WTC11 (cell line): Measurements from ENCODE around the gene FOXP1. TPM values are rescaled to one million over a fixed set of nuclear protein-coding genes. Genes with fewer than 3 reads are reported as not detected.

ENCODE experiments used
- ATAC-seq: fragments of 200-7000 bp; cut with Tn5 transposase; 2 replicates; pipeline ENCODE4 v1.10.0; 2021; ENCODE audit warnings: mild to moderate bottlenecking, moderate library complexity
- CTCF ChIA-PET: fragments of 300-600 bp; sonication (Branson Sonifier 250); formaldehyde crosslinking; loops from one replicate; lab custom pipeline; 2021; ENCODE audit warnings: antibody characterized with exemption; lab: Charles Lee
- POLR2A ChIA-PET: fragments of 350-600 bp; sonication (Branson Sonifier 250); formaldehyde crosslinking; loops from one replicate; lab custom pipeline; 2021; ENCODE audit warnings: antibody characterized with exemption; lab: Charles Lee
- DNase-seq: peaks from one replicate; pipeline ENCODE4 v3.0.0; 2021; ENCODE audit warnings: low spot score
- H3K27ac Mint-ChIP-seq: 2 replicates; pipeline ENCODE4 v1.8.0; 2021; ENCODE audit warnings: mixed read lengths
- H3K27me3 Mint-ChIP-seq: 2 replicates; pipeline ENCODE4 v1.8.0; 2021; ENCODE audit warnings: low read depth, mild to moderate bottlenecking, moderate library complexity, mixed read lengths
- H3K36me3 Mint-ChIP-seq: 2 replicates; pipeline ENCODE4 v1.8.0; 2021; ENCODE audit warnings: mixed read lengths
- H3K4me1 Mint-ChIP-seq: 2 replicates; pipeline ENCODE4 v1.8.0; 2022; ENCODE audit warnings: mixed read lengths
- H3K4me3 Mint-ChIP-seq: 2 replicates; pipeline ENCODE4 v1.8.0; 2021; ENCODE audit warnings: mild to moderate bottlenecking, moderate library complexity, mixed read lengths
- H3K9me3 Mint-ChIP-seq: 2 replicates; pipeline ENCODE4 v1.8.0; 2021; ENCODE audit warnings: mixed read lengths
- ATF2 ChIP-seq: sonication (generic); formaldehyde crosslinking; IDR thresholded peaks from 2 replicates; pipeline ENCODE4 v1.8.1; 2022; ENCODE audit warnings: low read depth, missing genetic modification reagents, borderline replicate concordance
- E2F1 ChIP-seq: sonication (generic); formaldehyde crosslinking; IDR thresholded peaks from 2 replicates; pipeline ENCODE4 v1.8.0; 2022; ENCODE audit warnings: mild to moderate bottlenecking, missing genetic modification reagents
- E2F4 ChIP-seq: sonication (generic); formaldehyde crosslinking; IDR thresholded peaks from 2 replicates; pipeline ENCODE4 v1.8.1; 2022; ENCODE audit warnings: low read depth, mild to moderate bottlenecking, moderate library complexity, missing genetic modification reagents, borderline replicate concordance
- FOXK1 ChIP-seq: sonication (generic); formaldehyde crosslinking; IDR thresholded peaks from 2 replicates; pipeline ENCODE4 v1.8.0; 2022; ENCODE audit warnings: mild to moderate bottlenecking, moderate library complexity, missing genetic modification reagents
- MXD4 ChIP-seq: fragments of 250-450 bp; sonication (Bioruptor Pico); IDR thresholded peaks from 2 replicates; pipeline ENCODE4 v1.8.0; 2021; ENCODE audit warnings: mild to moderate bottlenecking, moderate library complexity, borderline replicate concordance
- MYBL2 ChIP-seq: sonication (generic); formaldehyde crosslinking; IDR thresholded peaks from 2 replicates; pipeline ENCODE4 v1.8.1; 2023; ENCODE audit warnings: mild to moderate bottlenecking, moderate library complexity, missing genetic modification reagents
- RORB ChIP-seq: fragments of 250-450 bp; sonication (Bioruptor Pico); IDR thresholded peaks from 2 replicates; pipeline ENCODE4 v1.9.0; 2021; ENCODE audit warnings: mild to moderate bottlenecking
- SMAD4 ChIP-seq: sonication (generic); formaldehyde crosslinking; IDR thresholded peaks from 2 replicates; pipeline ENCODE4 v1.8.0; 2022; ENCODE audit warnings: mild to moderate bottlenecking, missing genetic modification reagents
- TEAD1 ChIP-seq: sonication (generic); formaldehyde crosslinking; IDR thresholded peaks from 2 replicates; pipeline ENCODE4 v1.8.0; 2022; ENCODE audit warnings: mild to moderate bottlenecking, missing genetic modification reagents
- ZBTB21 ChIP-seq: sonication (generic); formaldehyde crosslinking; IDR thresholded peaks from 2 replicates; pipeline ENCODE4 v1.8.1; 2023; ENCODE audit warnings: mild to moderate bottlenecking, missing genetic modification reagents, borderline replicate concordance
- ZNF232 ChIP-seq: sonication (generic); formaldehyde crosslinking; IDR thresholded peaks from 2 replicates; pipeline ENCODE4 v1.8.0; 2022; ENCODE audit warnings: mild to moderate bottlenecking, missing genetic modification reagents
- ZNF263 ChIP-seq: sonication (generic); formaldehyde crosslinking; IDR thresholded peaks from 2 replicates; pipeline ENCODE4 v1.8.1; 2022; ENCODE audit warnings: low read depth, mild to moderate bottlenecking, moderate library complexity, missing genetic modification reagents
- ZNF396 ChIP-seq: fragments of 250-450 bp; sonication (Bioruptor Pico); IDR thresholded peaks from 2 replicates; pipeline ENCODE4 v1.8.0; 2021; ENCODE audit warnings: mild to moderate bottlenecking, moderate library complexity, borderline replicate concordance
- ZNF671 ChIP-seq: fragments of 250-450 bp; sonication (Bioruptor Pico); IDR thresholded peaks from 2 replicates; pipeline ENCODE4 v1.8.0; 2021; ENCODE audit warnings: mild to moderate bottlenecking
- ZSCAN18 ChIP-seq: fragments of 250-450 bp; sonication (Bioruptor Pico); IDR thresholded peaks from 2 replicates; pipeline ENCODE4 v2.1.2; 2022; ENCODE audit warnings: mild to moderate bottlenecking, moderate library complexity
- total RNA-seq: library from RNA; stranded (reverse); gene quantifications from 3 replicates; pipeline ENCODE4 v1.2.3, GENCODE V29; 2021
- TF ChIP-seq, protein P1 (sequence below): sonication (generic); formaldehyde crosslinking; IDR thresholded peaks from 2 replicates; pipeline ENCODE4 v1.8.0; 2023; ENCODE audit warnings: missing genetic modification reagents, mild to moderate bottlenecking, borderline replicate concordance
- TF ChIP-seq, protein P2 (sequence below): sonication (generic); formaldehyde crosslinking; IDR thresholded peaks from 2 replicates; pipeline ENCODE4 v1.8.1; 2023; ENCODE audit warnings: mild to moderate bottlenecking, missing genetic modification reagents
- TF ChIP-seq, protein P3 (sequence below): sonication (generic); formaldehyde crosslinking; IDR thresholded peaks from 2 replicates; pipeline ENCODE4 v1.8.1; 2023; ENCODE audit warnings: mild to moderate bottlenecking, missing genetic modification reagents, borderline replicate concordance
- TF ChIP-seq, protein P4 (sequence below): sonication (generic); formaldehyde crosslinking; IDR thresholded peaks from 2 replicates; pipeline ENCODE4 v1.8.0; 2022; ENCODE audit warnings: mild to moderate bottlenecking, missing genetic modification reagents

Gene FOXP1
- total RNA-seq, 1 experiment from 2014 or later: 25.8 TPM

DNA sequence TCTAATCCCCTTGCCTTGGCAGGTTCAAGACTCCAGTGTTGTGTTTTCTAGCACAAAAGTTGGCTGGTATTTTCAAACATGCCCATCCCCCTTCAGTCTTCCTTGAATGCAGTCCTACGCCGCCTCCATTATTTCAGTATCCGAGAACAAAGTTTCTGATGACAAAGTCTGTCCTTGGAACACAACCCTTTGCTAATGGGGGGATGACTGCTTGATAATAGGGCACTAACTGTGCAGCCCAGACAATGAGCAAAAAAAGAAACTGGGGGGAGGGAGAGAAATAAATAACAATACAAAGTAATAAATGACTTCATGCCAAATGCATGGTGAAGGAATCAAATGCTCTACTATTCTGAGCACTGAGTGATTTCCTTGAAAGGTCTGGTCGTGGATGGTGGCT, 310.1 kb downstream of the FOXP1 start:
- TF ChIP-seq SMAD4 (CRISPR knock-in tag): no peak
- TF ChIP-seq E2F1 (CRISPR knock-in tag): no peak
- no peak for TF ChIP-seq ZNF232 (CRISPR knock-in tag)
- TF ChIP-seq, protein P1, sequence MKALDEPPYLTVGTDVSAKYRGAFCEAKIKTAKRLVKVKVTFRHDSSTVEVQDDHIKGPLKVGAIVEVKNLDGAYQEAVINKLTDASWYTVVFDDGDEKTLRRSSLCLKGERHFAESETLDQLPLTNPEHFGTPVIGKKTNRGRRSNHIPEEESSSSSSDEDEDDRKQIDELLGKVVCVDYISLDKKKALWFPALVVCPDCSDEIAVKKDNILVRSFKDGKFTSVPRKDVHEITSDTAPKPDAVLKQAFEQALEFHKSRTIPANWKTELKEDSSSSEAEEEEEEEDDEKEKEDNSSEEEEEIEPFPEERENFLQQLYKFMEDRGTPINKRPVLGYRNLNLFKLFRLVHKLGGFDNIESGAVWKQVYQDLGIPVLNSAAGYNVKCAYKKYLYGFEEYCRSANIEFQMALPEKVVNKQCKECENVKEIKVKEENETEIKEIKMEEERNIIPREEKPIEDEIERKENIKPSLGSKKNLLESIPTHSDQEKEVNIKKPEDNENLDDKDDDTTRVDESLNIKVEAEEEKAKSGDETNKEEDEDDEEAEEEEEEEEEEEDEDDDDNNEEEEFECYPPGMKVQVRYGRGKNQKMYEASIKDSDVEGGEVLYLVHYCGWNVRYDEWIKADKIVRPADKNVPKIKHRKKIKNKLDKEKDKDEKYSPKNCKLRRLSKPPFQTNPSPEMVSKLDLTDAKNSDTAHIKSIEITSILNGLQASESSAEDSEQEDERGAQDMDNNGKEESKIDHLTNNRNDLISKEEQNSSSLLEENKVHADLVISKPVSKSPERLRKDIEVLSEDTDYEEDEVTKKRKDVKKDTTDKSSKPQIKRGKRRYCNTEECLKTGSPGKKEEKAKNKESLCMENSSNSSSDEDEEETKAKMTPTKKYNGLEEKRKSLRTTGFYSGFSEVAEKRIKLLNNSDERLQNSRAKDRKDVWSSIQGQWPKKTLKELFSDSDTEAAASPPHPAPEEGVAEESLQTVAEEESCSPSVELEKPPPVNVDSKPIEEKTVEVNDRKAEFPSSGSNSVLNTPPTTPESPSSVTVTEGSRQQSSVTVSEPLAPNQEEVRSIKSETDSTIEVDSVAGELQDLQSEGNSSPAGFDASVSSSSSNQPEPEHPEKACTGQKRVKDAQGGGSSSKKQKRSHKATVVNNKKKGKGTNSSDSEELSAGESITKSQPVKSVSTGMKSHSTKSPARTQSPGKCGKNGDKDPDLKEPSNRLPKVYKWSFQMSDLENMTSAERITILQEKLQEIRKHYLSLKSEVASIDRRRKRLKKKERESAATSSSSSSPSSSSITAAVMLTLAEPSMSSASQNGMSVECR: no peak
- no peak for TF ChIP-seq TEAD1 (CRISPR knock-in tag)
- no peak for TF ChIP-seq ZSCAN18 (CRISPR knock-in tag)
- no peak for TF ChIP-seq ZBTB21
- TF ChIP-seq E2F4 (CRISPR knock-in tag): no peak
- TF ChIP-seq MXD4 (CRISPR knock-in tag): no peak
- TF ChIP-seq ZNF671 (CRISPR knock-in tag): no peak
- TF ChIP-seq ATF2 (CRISPR knock-in tag): no peak
- no peak for TF ChIP-seq ZNF396 (CRISPR knock-in tag)
- TF ChIP-seq, protein P2, sequence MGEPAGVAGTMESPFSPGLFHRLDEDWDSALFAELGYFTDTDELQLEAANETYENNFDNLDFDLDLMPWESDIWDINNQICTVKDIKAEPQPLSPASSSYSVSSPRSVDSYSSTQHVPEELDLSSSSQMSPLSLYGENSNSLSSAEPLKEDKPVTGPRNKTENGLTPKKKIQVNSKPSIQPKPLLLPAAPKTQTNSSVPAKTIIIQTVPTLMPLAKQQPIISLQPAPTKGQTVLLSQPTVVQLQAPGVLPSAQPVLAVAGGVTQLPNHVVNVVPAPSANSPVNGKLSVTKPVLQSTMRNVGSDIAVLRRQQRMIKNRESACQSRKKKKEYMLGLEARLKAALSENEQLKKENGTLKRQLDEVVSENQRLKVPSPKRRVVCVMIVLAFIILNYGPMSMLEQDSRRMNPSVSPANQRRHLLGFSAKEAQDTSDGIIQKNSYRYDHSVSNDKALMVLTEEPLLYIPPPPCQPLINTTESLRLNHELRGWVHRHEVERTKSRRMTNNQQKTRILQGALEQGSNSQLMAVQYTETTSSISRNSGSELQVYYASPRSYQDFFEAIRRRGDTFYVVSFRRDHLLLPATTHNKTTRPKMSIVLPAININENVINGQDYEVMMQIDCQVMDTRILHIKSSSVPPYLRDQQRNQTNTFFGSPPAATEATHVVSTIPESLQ (CRISPR knock-in tag): no peak
- no peak for TF ChIP-seq ZNF263 (CRISPR knock-in tag)
- TF ChIP-seq, protein P3, sequence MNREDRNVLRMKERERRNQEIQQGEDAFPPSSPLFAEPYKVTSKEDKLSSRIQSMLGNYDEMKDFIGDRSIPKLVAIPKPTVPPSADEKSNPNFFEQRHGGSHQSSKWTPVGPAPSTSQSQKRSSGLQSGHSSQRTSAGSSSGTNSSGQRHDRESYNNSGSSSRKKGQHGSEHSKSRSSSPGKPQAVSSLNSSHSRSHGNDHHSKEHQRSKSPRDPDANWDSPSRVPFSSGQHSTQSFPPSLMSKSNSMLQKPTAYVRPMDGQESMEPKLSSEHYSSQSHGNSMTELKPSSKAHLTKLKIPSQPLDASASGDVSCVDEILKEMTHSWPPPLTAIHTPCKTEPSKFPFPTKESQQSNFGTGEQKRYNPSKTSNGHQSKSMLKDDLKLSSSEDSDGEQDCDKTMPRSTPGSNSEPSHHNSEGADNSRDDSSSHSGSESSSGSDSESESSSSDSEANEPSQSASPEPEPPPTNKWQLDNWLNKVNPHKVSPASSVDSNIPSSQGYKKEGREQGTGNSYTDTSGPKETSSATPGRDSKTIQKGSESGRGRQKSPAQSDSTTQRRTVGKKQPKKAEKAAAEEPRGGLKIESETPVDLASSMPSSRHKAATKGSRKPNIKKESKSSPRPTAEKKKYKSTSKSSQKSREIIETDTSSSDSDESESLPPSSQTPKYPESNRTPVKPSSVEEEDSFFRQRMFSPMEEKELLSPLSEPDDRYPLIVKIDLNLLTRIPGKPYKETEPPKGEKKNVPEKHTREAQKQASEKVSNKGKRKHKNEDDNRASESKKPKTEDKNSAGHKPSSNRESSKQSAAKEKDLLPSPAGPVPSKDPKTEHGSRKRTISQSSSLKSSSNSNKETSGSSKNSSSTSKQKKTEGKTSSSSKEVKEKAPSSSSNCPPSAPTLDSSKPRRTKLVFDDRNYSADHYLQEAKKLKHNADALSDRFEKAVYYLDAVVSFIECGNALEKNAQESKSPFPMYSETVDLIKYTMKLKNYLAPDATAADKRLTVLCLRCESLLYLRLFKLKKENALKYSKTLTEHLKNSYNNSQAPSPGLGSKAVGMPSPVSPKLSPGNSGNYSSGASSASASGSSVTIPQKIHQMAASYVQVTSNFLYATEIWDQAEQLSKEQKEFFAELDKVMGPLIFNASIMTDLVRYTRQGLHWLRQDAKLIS (CRISPR knock-in tag): no peak
- TF ChIP-seq, protein P4, sequence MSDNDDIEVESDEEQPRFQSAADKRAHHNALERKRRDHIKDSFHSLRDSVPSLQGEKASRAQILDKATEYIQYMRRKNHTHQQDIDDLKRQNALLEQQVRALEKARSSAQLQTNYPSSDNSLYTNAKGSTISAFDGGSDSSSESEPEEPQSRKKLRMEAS: no peak
- no peak for TF ChIP-seq RORB
- TF ChIP-seq MYBL2 (CRISPR knock-in tag): no peak
- TF ChIP-seq FOXK1 (CRISPR knock-in tag): no peak
- Mint-ChIP-seq H3K27ac (no peak overlapping the region), H3K36me3 (no peaks in the 10 kb centered on the region), H3K4me1 (peaks cover 8% of the 10 kb centered on the region), H3K9me3 (no peaks in the 10 kb centered on the region), H3K4me3 (no peak overlapping the region), H3K27me3 (no peaks in the 10 kb centered on the region)
- ChIA-PET CTCF (no interaction called here), POLR2A (no interaction called here)
- DNase-seq: no peak
- no peak for ATAC-seq
